ENCODE results near the gene C1orf21. TPM values are rescaled to one million over a fixed set of nuclear protein-coding genes. Genes with fewer than 3 reads are reported as not detected.

Gene C1orf21
- total RNA-seq, 1 donor from 2014 or later = 33.1 TPM

GRCh38 chr1:184449916-184450315 lies 63.1 kb downstream of the C1orf21 start:
- H3K9me3 Mint-ChIP-seq = no peaks in the 10 kb centered on the region
- peaks cover 5% of the 10 kb centered on the region for H3K36me3 Mint-ChIP-seq
- no peaks in the 10 kb centered on the region for H3K27me3 Mint-ChIP-seq (ENCODE audit: low read depth)
- DNase-seq (ENCODE audit: low spot score in 2 of 2, unreplicated experiment in 2 of 2) = no peak
- no peak overlapping the region for H3K4me3 Mint-ChIP-seq
- peaks cover 11% of the 10 kb centered on the region for H3K4me1 Mint-ChIP-seq
- no peak for TF ChIP-seq CTCF (IDR thresholded peaks at IDR 0.05; ENCODE audit: unreplicated experiment)
- H3K27ac Mint-ChIP-seq = no peak overlapping the region

DNA sequence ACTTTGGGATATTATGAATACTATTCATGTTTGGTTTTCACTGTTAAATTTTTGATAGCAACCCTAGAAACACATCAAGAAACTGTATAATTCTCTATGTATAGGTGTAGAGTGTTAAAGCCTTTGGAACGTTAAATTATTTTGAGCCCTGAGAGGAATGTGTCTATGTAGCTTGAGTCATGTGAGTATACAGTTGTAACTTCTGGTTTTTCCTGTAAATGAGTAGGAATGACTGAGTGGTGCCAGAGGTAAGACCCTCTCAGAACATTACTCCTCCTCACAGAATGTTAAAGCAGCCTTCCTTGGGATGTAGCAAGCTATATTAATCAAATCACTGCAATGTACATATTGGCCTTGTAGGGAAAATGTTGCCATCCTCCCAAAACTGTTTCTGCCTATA lies 69.0 kb downstream of the C1orf21 start:
- Mint-ChIP-seq H3K36me3 (peaks cover 5% of the 10 kb centered on the region), H3K4me3 (no peak overlapping the region), H3K4me1 (peaks cover 52% of the 10 kb centered on the region), H3K27ac (peak overlapping the region; percentile 51), H3K27me3 (ENCODE audit: low read depth) (no peaks in the 10 kb centered on the region), H3K9me3 (no peaks in the 10 kb centered on the region)
- DNase-seq (ENCODE audit: low spot score in 2 of 2, unreplicated experiment in 2 of 2) = no peak
- TF ChIP-seq CTCF (IDR thresholded peaks at IDR 0.05; ENCODE audit: unreplicated experiment) = no peak

DNA sequence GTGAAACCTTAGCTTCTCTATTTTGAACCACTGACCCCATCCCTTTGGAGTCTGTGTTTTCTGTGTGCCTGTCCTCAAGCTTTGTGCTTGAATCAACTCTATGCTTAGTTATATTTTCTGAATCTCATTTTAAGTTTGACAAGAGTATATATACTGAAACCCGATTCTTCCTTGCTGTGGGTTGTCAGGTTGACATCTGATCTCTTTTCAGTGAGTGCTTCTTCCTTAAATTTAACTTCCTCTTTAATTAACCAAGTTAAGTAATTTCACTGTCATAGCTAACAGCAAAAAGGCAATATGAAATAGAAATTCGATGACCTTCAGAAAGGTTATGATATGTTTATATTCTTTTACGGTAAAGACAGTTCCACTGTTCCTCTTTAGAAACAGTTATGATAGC lies 69.4 kb downstream of the C1orf21 start:
- Mint-ChIP-seq H3K27me3 (ENCODE audit: low read depth) (no peaks in the 10 kb centered on the region), H3K4me3 (no peak overlapping the region), H3K4me1 (peaks cover 52% of the 10 kb centered on the region), H3K9me3 (no peaks in the 10 kb centered on the region), H3K36me3 (peaks cover 5% of the 10 kb centered on the region), H3K27ac (peak overlapping the region; percentile 43)
- TF ChIP-seq CTCF (IDR thresholded peaks at IDR 0.05; ENCODE audit: unreplicated experiment) = no peak
- no peak for DNase-seq (ENCODE audit: low spot score in 2 of 2, unreplicated experiment in 2 of 2)

DNA sequence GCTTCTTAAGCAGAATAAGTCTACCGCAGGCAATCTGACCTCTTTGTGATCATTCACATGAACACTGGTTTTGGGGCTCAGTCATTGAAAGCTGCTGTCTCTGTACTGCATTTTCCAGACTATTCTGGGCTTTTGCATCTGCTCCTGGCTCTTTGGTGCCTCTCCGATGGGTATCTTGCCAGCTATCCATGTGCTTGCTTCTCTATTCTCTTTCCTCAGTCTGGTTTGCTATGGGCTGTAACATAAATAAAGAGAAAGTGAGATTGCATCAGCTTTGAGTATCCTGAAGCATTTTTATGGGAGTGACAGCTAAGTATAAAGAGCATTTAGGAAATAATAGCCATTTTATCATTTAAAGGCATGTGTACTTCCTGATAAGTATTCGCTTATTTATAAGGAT lies 70.7 kb downstream of the C1orf21 start:
- no peak for DNase-seq (ENCODE audit: low spot score in 2 of 2, unreplicated experiment in 2 of 2)
- Mint-ChIP-seq H3K4me3 (no peak overlapping the region), H3K27me3 (ENCODE audit: low read depth) (no peaks in the 10 kb centered on the region), H3K4me1 (peaks cover 54% of the 10 kb centered on the region), H3K27ac (peak overlapping the region; percentile 53), H3K36me3 (peaks cover 5% of the 10 kb centered on the region), H3K9me3 (no peaks in the 10 kb centered on the region)
- no peak for TF ChIP-seq CTCF (IDR thresholded peaks at IDR 0.05; ENCODE audit: unreplicated experiment)

DNA sequence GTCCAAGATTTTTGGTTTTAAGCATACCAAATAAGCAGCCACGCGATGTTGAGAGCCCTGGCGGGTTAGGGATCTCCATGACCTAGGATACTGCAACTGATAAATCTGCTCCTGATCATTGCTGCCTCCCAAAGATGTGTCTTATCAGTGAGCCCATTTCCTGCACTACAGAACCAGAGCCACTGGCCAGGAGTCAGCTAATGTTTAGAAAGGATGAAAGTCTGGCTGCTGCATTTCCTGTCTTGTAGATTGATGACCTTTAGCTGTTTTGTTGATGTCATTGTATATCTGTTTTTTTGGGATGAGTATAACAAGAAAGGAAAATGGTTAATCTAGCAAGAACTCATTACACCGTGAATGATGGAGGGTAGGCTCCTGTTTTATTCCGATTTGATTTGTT lies 74.5 kb downstream of the C1orf21 start:
- Mint-ChIP-seq H3K4me3 (no peak overlapping the region), H3K27me3 (ENCODE audit: low read depth) (no peaks in the 10 kb centered on the region), H3K36me3 (no peaks in the 10 kb centered on the region), H3K27ac (no peak overlapping the region), H3K4me1 (peaks cover 43% of the 10 kb centered on the region), H3K9me3 (no peaks in the 10 kb centered on the region)
- DNase-seq (ENCODE audit: low spot score in 2 of 2, unreplicated experiment in 2 of 2) = no peak
- TF ChIP-seq CTCF (IDR thresholded peaks at IDR 0.05; ENCODE audit: unreplicated experiment) = no peak

DNA sequence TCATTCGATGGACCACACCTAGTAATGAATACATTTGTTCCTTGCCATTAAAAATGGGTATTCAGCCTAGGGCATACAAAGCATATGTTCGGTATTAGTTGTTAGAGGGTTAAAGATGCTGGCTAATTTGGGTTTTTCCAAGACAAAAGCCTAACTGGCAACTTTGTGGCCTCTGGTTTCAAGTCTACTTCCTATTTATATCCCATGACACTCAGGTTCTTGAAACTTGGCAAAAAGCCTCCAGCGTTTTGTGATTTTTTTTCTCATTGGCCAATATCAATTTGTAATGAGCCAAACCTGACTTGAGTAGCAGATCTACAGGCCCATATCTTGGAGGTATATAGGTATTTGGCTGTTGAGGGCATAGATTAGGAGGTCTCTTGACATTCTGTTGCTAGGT lies 75.3 kb downstream of the C1orf21 start:
- no peaks in the 10 kb centered on the region for H3K9me3 Mint-ChIP-seq
- no peaks in the 10 kb centered on the region for H3K36me3 Mint-ChIP-seq

More for the DNA sequence above, 75.3 kb downstream of the C1orf21 start:
- H3K27ac Mint-ChIP-seq = no peak overlapping the region
- peaks cover 34% of the 10 kb centered on the region for H3K4me1 Mint-ChIP-seq
- H3K27me3 Mint-ChIP-seq (ENCODE audit: low read depth) = no peaks in the 10 kb centered on the region
- TF ChIP-seq CTCF (IDR thresholded peaks at IDR 0.05; ENCODE audit: unreplicated experiment) = no peak
- DNase-seq (ENCODE audit: low spot score in 2 of 2, unreplicated experiment in 2 of 2) = no peak
- no peak overlapping the region for H3K4me3 Mint-ChIP-seq

Measured in mesothelial cell of epicardium (in vitro differentiated cells).